MM.1S (cell line): ENCODE measurements around the gene NPPB.

Experiments used
- DNase-seq: peaks from one replicate; pipeline ENCODE4 v3.0.0-alpha.2; 2015
- H2AFZ ChIP-seq: fragments of 300-600 bp; sonication (generic); 2 replicates; pipeline ENCODE4 v1.6.0; 2016; ENCODE audit warnings: antibody characterized with exemption, low read length
- H3F3A ChIP-seq: fragments of 300-600 bp; sonication (generic); 2 replicates; pipeline ENCODE4 v1.6.1; 2016; ENCODE audit warnings: mild to moderate bottlenecking, antibody characterized with exemption, low read length, moderate library complexity, mixed read lengths; ENCODE audit not compliant: insufficient read depth
- H3K27ac ChIP-seq: fragments of 300-600 bp; sonication (generic); 2 replicates; pipeline ENCODE4 v1.5.1; 2016; ENCODE audit warnings: mild to moderate bottlenecking, low read length
- H3K27me3 ChIP-seq: fragments of 300-600 bp; sonication (generic); replicated peaks from 2 replicates; pipeline ENCODE4 v1.6.0; 2016; ENCODE audit warnings: low read length; ENCODE audit not compliant: insufficient read depth
- H3K36me3 ChIP-seq: fragments of 300-600 bp; sonication (generic); replicated peaks from 2 replicates; pipeline ENCODE4 v1.6.1; 2016; ENCODE audit warnings: mild to moderate bottlenecking, low read length, mixed read lengths; ENCODE audit not compliant: insufficient read depth
- H3K4me1 ChIP-seq: fragments of 300-600 bp; sonication (generic); 2 replicates; pipeline ENCODE4 v1.6.1; 2016; ENCODE audit warnings: low read length, mixed read lengths
- H3K4me2 ChIP-seq: fragments of 300-600 bp; sonication (generic); 2 replicates; pipeline ENCODE4 v1.6.0; 2016; ENCODE audit warnings: low read depth, low read length
- H3K4me3 ChIP-seq: fragments of 300-600 bp; sonication (generic); 2 replicates; pipeline ENCODE4 v1.5.1; 2016; ENCODE audit warnings: low read length, mixed read lengths
- H3K79me2 ChIP-seq: fragments of 300-600 bp; sonication (generic); 2 replicates; pipeline ENCODE4 v1.6.1; 2016; ENCODE audit warnings: mixed run types, low read length, mixed read lengths
- H3K9ac ChIP-seq: fragments of 300-600 bp; sonication (generic); 2 replicates; pipeline ENCODE4 v1.6.1; 2016; ENCODE audit warnings: low read length, mixed read lengths
- H3K9me2 ChIP-seq: fragments of 300-600 bp; sonication (generic); replicated peaks from 2 replicates; pipeline ENCODE4 v1.6.1; 2016; ENCODE audit warnings: mild to moderate bottlenecking, low read length, mixed read lengths; ENCODE audit not compliant: insufficient read depth
- H3K9me3 ChIP-seq: fragments of 300-600 bp; sonication (generic); replicated peaks from 2 replicates; pipeline ENCODE4 v1.6.1; 2016; ENCODE audit warnings: mild to moderate bottlenecking, low read length, mixed read lengths; ENCODE audit not compliant: insufficient read depth
- H4K20me1 ChIP-seq: fragments of 300-600 bp; sonication (generic); 2 replicates; pipeline ENCODE4 v1.6.1; 2016; ENCODE audit warnings: mild to moderate bottlenecking, low read length, moderate library complexity, mixed read lengths; ENCODE audit not compliant: insufficient read depth
- CTCF ChIP-seq: fragments of 300-600 bp; sonication (generic); IDR thresholded peaks from 2 replicates; pipeline ENCODE4 v1.5.1; 2016; ENCODE audit warnings: antibody characterized with exemption, low read length, mixed read lengths
- EZH2 ChIP-seq: fragments of 300-600 bp; sonication (generic); optimal IDR thresholded peaks from 2 replicates; pipeline ENCODE3; 2017; ENCODE audit warnings: low read depth, mild to moderate bottlenecking, antibody characterized with exemption, low read length, mixed read lengths
- EZH2phosphoT487 ChIP-seq: fragments of 300-600 bp; sonication (generic); IDR thresholded peaks from 2 replicates; pipeline ENCODE4 v1.6.1; 2018; ENCODE audit warnings: antibody characterized with exemption, low read length

Gene NPPB

DNA sequence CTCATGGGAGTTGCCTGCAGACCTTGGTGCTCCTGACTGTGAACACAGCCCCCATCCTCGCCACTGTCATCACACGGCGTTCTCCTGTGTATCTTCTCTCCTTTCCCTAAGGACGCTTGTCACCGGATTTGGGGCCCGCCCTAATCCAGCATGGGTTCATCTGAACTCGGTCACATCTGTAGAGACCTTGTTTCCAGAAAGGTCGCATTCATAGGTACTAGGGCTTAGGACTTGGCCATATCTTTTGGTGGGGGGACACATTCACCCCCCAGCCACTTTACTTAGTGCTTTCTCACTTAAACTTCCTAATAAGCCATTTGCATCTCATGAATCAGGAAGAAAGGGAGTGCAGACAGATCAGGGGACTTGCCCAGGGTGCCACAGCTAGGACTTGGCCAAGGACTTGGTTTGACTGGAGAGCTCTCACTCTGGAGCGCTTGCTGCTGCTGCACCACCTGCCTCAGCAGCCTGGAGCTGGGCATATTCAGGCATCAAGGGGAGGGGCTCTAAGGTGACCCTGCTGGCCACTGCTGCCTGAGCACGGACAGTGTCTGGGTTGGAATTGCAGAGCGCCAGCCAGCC is 20.9 kb downstream of the NPPB start:
- Histone ChIP-seq H3K79me2 (no peaks in the 10 kb centered on the region), H3K27ac (no peak overlapping the region), H3K9ac (no peak overlapping the region), H4K20me1 (no peaks in the 10 kb centered on the region), H3K4me1 (no peaks in the 10 kb centered on the region), H3F3A (no peaks in the 10 kb centered on the region), H3K36me3 (no peaks in the 10 kb centered on the region; the same call in 1 of the 2 replicates), H3K9me2 (no peaks in the 10 kb centered on the region), H3K4me2 (no peak overlapping the region), H2AFZ (no peak overlapping the region), H3K9me3 (no peaks in the 10 kb centered on the region), H3K4me3 (no peak overlapping the region), H3K27me3 (no peaks in the 10 kb centered on the region)
- TF ChIP-seq CTCF (no peak), EZH2 (no peak), EZH2phosphoT487 (no peak)
- no peak for DNase-seq

DNA sequence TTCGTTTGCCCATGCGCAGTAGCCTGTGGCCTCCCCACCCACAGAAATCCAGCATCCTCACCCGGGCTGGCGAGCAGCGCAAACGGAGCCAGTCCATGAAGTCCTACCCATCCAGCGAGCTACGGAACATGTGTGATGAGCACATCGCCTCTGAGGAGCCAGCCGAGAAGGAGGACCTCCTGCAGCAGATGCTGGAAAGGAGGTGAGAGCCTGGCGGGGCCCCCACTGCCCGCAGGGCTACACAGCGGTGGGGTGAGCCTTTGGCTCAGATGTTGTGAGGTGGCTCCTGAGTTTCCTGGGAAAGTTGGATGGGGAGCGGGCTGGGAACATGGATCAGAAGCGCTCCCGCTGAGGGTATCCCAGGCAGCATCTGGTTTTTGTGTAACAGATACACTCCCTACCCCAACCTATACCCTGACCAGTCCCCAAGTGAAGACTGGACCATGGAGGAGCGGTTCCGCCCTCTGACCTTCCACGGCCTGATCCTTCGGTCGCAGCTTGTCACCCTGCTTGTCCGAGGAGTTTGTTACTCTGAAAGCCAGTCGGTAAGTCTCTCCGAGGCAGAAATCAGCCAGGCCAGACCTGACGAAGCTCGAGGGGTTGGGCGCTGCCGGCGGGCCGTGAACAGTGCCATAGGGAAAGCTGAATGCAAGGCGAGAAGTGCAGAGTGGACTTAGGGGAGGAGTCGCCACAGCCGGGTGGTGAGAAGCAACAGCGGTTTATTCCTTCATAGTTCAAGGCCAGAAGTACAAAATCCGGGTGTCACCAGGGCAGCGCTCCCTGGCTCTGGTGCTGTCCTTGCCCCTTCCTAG is 21.6 kb downstream of the NPPB start:
- Histone ChIP-seq H3K9me3 (no peaks in the 10 kb centered on the region), H3K79me2 (no peaks in the 10 kb centered on the region)

GRCh38 chr1:11835441-11836225 is 23.1 kb downstream of the NPPB start:
- H3K9me2 ChIP-seq = no peaks in the 10 kb centered on the region
- no peaks in the 10 kb centered on the region for H3F3A ChIP-seq
- H3K9me3 ChIP-seq = no peaks in the 10 kb centered on the region
- no peaks in the 10 kb centered on the region for H4K20me1 ChIP-seq
- no peak overlapping the region for H3K4me3 ChIP-seq
- no peaks in the 10 kb centered on the region for H3K27me3 ChIP-seq
- no peak overlapping the region for H2AFZ ChIP-seq
- H3K9ac ChIP-seq = no peak overlapping the region
- no peak overlapping the region for H3K4me2 ChIP-seq
- H3K27ac ChIP-seq = no peak overlapping the region
- no peaks in the 10 kb centered on the region for H3K4me1 ChIP-seq
- TF ChIP-seq EZH2phosphoT487 (no peak), CTCF (no peak), EZH2 (no peak)
- DNase-seq = no peak
- no peaks in the 10 kb centered on the region for H3K79me2 ChIP-seq
- no peaks in the 10 kb centered on the region; the same call in 1 of the 2 replicates for H3K36me3 ChIP-seq

More for the DNA sequence above, 21.6 kb downstream of the NPPB start:
- Histone ChIP-seq H3K4me1 (no peaks in the 10 kb centered on the region), H2AFZ (no peak overlapping the region), H3K27me3 (no peaks in the 10 kb centered on the region), H3K4me2 (no peak overlapping the region), H3K4me3 (no peak overlapping the region), H4K20me1 (no peaks in the 10 kb centered on the region), H3K9ac (no peak overlapping the region), H3K9me2 (no peaks in the 10 kb centered on the region), H3K27ac (no peak overlapping the region), H3F3A (no peaks in the 10 kb centered on the region), H3K36me3 (no peaks in the 10 kb centered on the region; the same call in 1 of the 2 replicates)
- no peak for TF ChIP-seq EZH2phosphoT487
- no peak for TF ChIP-seq CTCF
- no peak for TF ChIP-seq EZH2
- DNase-seq = no peak
